ACC112 (cell line): ENCODE measurements around the gene PEX11B.

Experiments
- H2AFZ ChIP-seq: fragments of 200-600 bp; sonication (generic); one replicate; pipeline ENCODE4 v1.6.0; 2017; ENCODE audit warnings: antibody characterized with exemption, low read length; ENCODE audit not compliant: unreplicated experiment
- H3K27ac ChIP-seq: fragments of 200-600 bp; sonication (generic); 2 replicates; pipeline ENCODE4 v1.5.1; 2014; ENCODE audit warnings: low read depth, mild to moderate bottlenecking, antibody characterized with exemption, low read length, moderate library complexity
- H3K27me3 ChIP-seq: fragments of 200-600 bp; sonication (generic); 2 replicates; pipeline ENCODE4 v1.6.1; 2014; ENCODE audit warnings: mild to moderate bottlenecking, antibody characterized with exemption, low read length, moderate library complexity, mixed read lengths; ENCODE audit not compliant: insufficient read depth
- H3K36me3 ChIP-seq: fragments of 200-600 bp; sonication (generic); 2 replicates; pipeline ENCODE4 v1.6.1; 2016; ENCODE audit warnings: mild to moderate bottlenecking, antibody characterized with exemption, low read length, moderate library complexity, mixed read lengths; ENCODE audit not compliant: insufficient read depth
- H3K4me1 ChIP-seq: fragments of 200-600 bp; sonication (generic); one replicate; pipeline ENCODE4 v1.6.1; 2016; ENCODE audit warnings: low read length, mixed read lengths; ENCODE audit not compliant: insufficient read depth, unreplicated experiment, control insufficient read depth
- H3K4me3 ChIP-seq: fragments of 200-600 bp; sonication (generic); 2 replicates; pipeline ENCODE4 v1.5.1; 2014; ENCODE audit warnings: mild to moderate bottlenecking, low read depth, low read length
- H3K79me2 ChIP-seq: fragments of 200-600 bp; sonication (generic); one replicate; pipeline ENCODE4 v1.6.0; 2016; ENCODE audit warnings: low read length; ENCODE audit not compliant: control insufficient read depth, unreplicated experiment, insufficient read depth

PEX11B gene

GRCh38 chr1:145871994-145872924 is 46.3 kb downstream of the PEX11B start:
- peak overlapping the region; percentile 67 for H3K4me3 ChIP-seq
- no peak overlapping the region for H3K27ac ChIP-seq
- H3K36me3 ChIP-seq, result no peaks in the 10 kb centered on the region
- no peaks in the 10 kb centered on the region for H3K79me2 ChIP-seq
- H3K27me3 ChIP-seq, result no peaks in the 10 kb centered on the region; the same call in 1 of the 2 replicates
- H2AFZ ChIP-seq, result peak overlapping the region; percentile 54
- H3K4me1 ChIP-seq, result peaks cover 14% of the 10 kb centered on the region

- Histone ChIP-seq H3K27ac (no peak overlapping the region), H3K4me1 (peaks cover 14% of the 10 kb centered on the region), H3K4me3 (no peak overlapping the region), H3K79me2 (no peaks in the 10 kb centered on the region), H3K27me3 (no peaks in the 10 kb centered on the region), H3K36me3 (no peaks in the 10 kb centered on the region), H2AFZ (no peak overlapping the region)
Observed at GRCh38 chr1:145868232-145868631, 50.3 kb downstream of the PEX11B start.

- Histone ChIP-seq H3K27ac (no peak overlapping the region), H3K79me2 (peaks cover under 1% of the 10 kb centered on the region), H3K27me3 (no peaks in the 10 kb centered on the region), H3K4me3 (no peak overlapping the region), H3K36me3 (no peaks in the 10 kb centered on the region), H3K4me1 (peaks cover 5% of the 10 kb centered on the region), H2AFZ (no peak overlapping the region)
Observed at GRCh38 chr1:145863282-145864018, 55.1 kb downstream of the PEX11B start.
